AG04449 (cell line): ENCODE results near the gene IQCK.

Source experiments
- CTCF ChIA-PET: fragments of 350-600 bp; formaldehyde crosslinking; extraction: SDS; loops from one replicate; lab custom pipeline; 2021; ENCODE audit warnings: antibody characterized with exemption; lab: Yijun Ruan, JAX
- POLR2A ChIA-PET: fragments of 400-600, 350-600 bp; formaldehyde crosslinking; extraction: SDS; loops from one replicate; lab custom pipeline; 2020; ENCODE audit warnings: antibody characterized with exemption, inconsistent platforms; lab: Yijun Ruan, JAX
- DNase-seq: peaks from one replicate; pipeline ENCODE4 v3.0.0-alpha.2; 2010; ENCODE audit warnings: low read depth, low spot score
- H3K4me3 ChIP-seq: 2 replicates; pipeline ENCODE4 v1.5.1; 2011; ENCODE audit warnings: low read depth, mild to moderate bottlenecking, control low read depth, low read length
- TF ChIP-seq, protein P1 (sequence below): IDR thresholded peaks from one replicate; pipeline ENCODE4 v1.5.1; 2011; ENCODE audit warnings: mild to moderate bottlenecking, moderate library complexity, low read length, control low read depth, inconsistent platforms; ENCODE audit not compliant: insufficient read depth; ENCODE audit errors: missing control alignments

The IQCK gene

GRCh38 chr16:19808061-19808641 is 90.1 kb downstream of the IQCK start:
- CTCF ChIA-PET = no interaction called here
- POLR2A ChIA-PET = no interaction called here
- TF ChIP-seq, protein P1, sequence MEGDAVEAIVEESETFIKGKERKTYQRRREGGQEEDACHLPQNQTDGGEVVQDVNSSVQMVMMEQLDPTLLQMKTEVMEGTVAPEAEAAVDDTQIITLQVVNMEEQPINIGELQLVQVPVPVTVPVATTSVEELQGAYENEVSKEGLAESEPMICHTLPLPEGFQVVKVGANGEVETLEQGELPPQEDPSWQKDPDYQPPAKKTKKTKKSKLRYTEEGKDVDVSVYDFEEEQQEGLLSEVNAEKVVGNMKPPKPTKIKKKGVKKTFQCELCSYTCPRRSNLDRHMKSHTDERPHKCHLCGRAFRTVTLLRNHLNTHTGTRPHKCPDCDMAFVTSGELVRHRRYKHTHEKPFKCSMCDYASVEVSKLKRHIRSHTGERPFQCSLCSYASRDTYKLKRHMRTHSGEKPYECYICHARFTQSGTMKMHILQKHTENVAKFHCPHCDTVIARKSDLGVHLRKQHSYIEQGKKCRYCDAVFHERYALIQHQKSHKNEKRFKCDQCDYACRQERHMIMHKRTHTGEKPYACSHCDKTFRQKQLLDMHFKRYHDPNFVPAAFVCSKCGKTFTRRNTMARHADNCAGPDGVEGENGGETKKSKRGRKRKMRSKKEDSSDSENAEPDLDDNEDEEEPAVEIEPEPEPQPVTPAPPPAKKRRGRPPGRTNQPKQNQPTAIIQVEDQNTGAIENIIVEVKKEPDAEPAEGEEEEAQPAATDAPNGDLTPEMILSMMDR = no peak

GRCh38 chr16:19809121-19809635 is 91.1 kb downstream of the IQCK start:
- ChIA-PET CTCF (no interaction called here), POLR2A (no interaction called here)
- TF ChIP-seq, protein P1 = no peak
- no peak overlapping the region for H3K4me3 ChIP-seq
- DNase-seq = no peak

More at GRCh38 chr16:19808061-19808641, 90.1 kb downstream of the IQCK start:
- no peak for DNase-seq
- H3K4me3 ChIP-seq = no peak overlapping the region

DNA sequence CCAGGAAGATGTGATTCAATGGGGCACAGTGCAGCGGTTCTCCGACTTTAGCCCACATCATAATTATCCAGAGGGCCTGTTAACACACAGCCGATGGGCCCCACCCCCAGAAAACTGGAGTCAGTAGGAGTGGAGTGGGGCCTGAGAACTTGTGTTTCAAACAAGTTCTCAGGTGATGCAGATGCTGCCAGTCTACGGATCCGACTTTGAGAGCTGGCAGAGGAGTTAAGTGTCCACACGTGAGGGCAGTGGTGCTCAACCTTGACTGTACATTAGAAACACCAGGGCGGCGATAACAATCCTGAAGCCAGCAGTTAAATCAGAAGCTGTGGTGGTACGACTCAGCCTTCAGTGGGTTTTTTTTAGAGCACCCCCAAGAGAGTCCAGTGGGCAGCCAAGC is 91.6 kb downstream of the IQCK start:
- DNase-seq = no peak
- H3K4me3 ChIP-seq = no peak overlapping the region
- ChIA-PET POLR2A (no interaction called here), CTCF (interaction anchor here (1.0 kb wide), 1 partner anchor 77 kb away, joined by 3 read pairs; no protein-coding TSS in a partner anchor)
- TF ChIP-seq, protein P1 = no peak

- POLR2A ChIA-PET = interaction anchor here (0.6 kb wide), 1 partner anchor 224 kb away, joined by 3 read pairs; no protein-coding TSS in a partner anchor
- TF ChIP-seq, protein P1 = no peak
- no peak overlapping the region for H3K4me3 ChIP-seq
- DNase-seq = peak; percentile 36
- CTCF ChIA-PET = interaction anchor here (1.0 kb wide), 1 partner anchor 75 kb away, joined by 3 read pairs; no protein-coding TSS in a partner anchor
Observed at GRCh38 chr16:19810817-19811731, 93.0 kb downstream of the IQCK start.

- POLR2A ChIA-PET = no interaction called here
- CTCF ChIA-PET = interaction anchor here (1.5 kb wide), 1 partner anchor 10 kb away, joined by 3 read pairs; no protein-coding TSS in a partner anchor
- TF ChIP-seq, protein P1 = no peak
- no peak for DNase-seq
- H3K4me3 ChIP-seq = no peak overlapping the region
Observed at GRCh38 chr16:19812986-19813385, 94.9 kb downstream of the IQCK start.

- DNase-seq = no peak
- POLR2A ChIA-PET = no interaction called here
- TF ChIP-seq, protein P1 = no peak
- H3K4me3 ChIP-seq = no peak overlapping the region
- CTCF ChIA-PET = no interaction called here
Observed at GRCh38 chr16:19815418-19815817, 97.3 kb downstream of the IQCK start.
